ENCODE results near the gene HCRT. TPM values are rescaled to one million over a fixed set of nuclear protein-coding genes. Genes with fewer than 3 reads are reported as not detected.
"Not testable (repeated sequence)": the region's sequence is repeated elsewhere in the genome, so short reads cannot be mapped to it uniquely, and the experiment has no call there.

The HCRT gene
- total RNA-seq, 2 donors from 2014 or later, result not detected

DNA sequence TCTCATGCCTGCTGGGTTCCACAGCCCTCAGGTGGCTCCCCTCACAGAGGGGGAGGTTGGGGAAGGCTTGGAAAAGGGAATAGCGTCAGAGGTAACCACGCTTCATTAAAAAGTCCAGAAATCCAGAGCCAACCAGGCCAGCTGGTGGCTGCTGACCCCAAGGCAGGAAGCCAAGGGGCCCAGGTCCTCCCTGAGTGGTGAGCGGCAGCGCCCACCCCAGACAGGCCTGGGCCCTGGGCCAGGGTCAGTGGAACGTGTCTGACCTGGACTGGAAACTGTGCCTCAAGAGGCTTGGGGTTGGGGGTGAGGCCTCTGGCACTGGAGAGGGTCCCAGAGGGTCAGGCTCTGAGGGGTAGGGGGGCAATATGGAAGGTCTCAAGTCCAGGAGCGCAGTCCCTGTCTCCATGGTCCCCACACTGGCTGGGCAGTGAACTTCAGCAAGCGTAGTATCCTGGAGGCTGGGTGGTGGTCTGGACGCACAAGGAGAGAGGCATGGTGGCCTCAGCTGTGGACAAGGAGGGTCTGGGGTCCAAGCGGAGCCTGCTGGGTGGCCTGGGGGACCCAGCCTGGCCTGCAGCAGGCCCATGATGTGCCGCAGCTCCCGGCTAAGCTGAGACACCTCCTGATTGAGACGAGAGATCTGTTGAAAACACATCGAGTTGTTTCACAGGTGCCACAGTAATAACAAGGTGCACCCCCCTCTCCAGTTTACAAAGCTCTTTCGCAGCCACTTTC lies 25.3 kb downstream of the HCRT start:
- DNase-seq (ENCODE audit: low spot score), result no peak
- no peak for ATAC-seq (ENCODE audit: insufficient number of reproducible peaks, low FRiP score, low read depth)
- TF ChIP-seq, protein P1, sequence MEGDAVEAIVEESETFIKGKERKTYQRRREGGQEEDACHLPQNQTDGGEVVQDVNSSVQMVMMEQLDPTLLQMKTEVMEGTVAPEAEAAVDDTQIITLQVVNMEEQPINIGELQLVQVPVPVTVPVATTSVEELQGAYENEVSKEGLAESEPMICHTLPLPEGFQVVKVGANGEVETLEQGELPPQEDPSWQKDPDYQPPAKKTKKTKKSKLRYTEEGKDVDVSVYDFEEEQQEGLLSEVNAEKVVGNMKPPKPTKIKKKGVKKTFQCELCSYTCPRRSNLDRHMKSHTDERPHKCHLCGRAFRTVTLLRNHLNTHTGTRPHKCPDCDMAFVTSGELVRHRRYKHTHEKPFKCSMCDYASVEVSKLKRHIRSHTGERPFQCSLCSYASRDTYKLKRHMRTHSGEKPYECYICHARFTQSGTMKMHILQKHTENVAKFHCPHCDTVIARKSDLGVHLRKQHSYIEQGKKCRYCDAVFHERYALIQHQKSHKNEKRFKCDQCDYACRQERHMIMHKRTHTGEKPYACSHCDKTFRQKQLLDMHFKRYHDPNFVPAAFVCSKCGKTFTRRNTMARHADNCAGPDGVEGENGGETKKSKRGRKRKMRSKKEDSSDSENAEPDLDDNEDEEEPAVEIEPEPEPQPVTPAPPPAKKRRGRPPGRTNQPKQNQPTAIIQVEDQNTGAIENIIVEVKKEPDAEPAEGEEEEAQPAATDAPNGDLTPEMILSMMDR (IDR thresholded peaks at IDR 0.05), result no peak
- H3K36me3 ChIP-seq, result no peaks in the 10 kb centered on the region
- no peak overlapping the region for H3K4me3 ChIP-seq
- peaks cover 0 to 5% of the 10 kb centered on the region in 2 donors for H3K4me1 ChIP-seq (ENCODE audit: control insufficient read depth in 1 of 2, low read depth in 2 of 2)
- H3K9me3 ChIP-seq, result no peaks in the 10 kb centered on the region
- no peak overlapping the region for H3K27ac ChIP-seq
- H3K27me3 ChIP-seq (replicated peaks; ENCODE audit: insufficient read depth), result no peaks in the 10 kb centered on the region

GRCh38 chr17:42155614-42156045 lies 29.6 kb downstream of the HCRT start:
- Histone ChIP-seq H3K4me1 (ENCODE audit: control insufficient read depth in 1 of 2, low read depth in 2 of 2) (peaks cover 19 to 33% of the 10 kb centered on the region in 2 donors), H3K27ac (no peak overlapping the region), H3K27me3 (replicated peaks; ENCODE audit: insufficient read depth) (no peaks in the 10 kb centered on the region), H3K36me3 (no peaks in the 10 kb centered on the region), H3K4me3 (peak overlapping the region; percentile 97), H3K9me3 (no peaks in the 10 kb centered on the region)
- TF ChIP-seq, protein P1 (IDR thresholded peaks at IDR 0.05), result no peak
- ATAC-seq (ENCODE audit: insufficient number of reproducible peaks, low FRiP score, low read depth), result no peak
- DNase-seq (ENCODE audit: low spot score), result no peak

- ATAC-seq (ENCODE audit: insufficient number of reproducible peaks, low FRiP score, low read depth) (peak; percentile 27), DNase-seq (ENCODE audit: low spot score) (no peak)
- Histone ChIP-seq H3K4me3 (peak overlapping the region; percentile 97), H3K4me1 (ENCODE audit: control insufficient read depth in 1 of 2, low read depth in 2 of 2) (peaks cover 19 to 43% of the 10 kb centered on the region in 2 donors), H3K27me3 (replicated peaks; ENCODE audit: insufficient read depth) (no peaks in the 10 kb centered on the region), H3K9me3 (no peaks in the 10 kb centered on the region), H3K36me3 (no peaks in the 10 kb centered on the region), H3K27ac (peak overlapping the region; percentile 75 to 83)
- TF ChIP-seq, protein P1 (IDR thresholded peaks at IDR 0.05), result no peak
These were observed 31.1 kb downstream of the HCRT start for GRCh38 chr17:42153919-42154742.

GRCh38 chr17:42146911-42147607 lies 38.2 kb downstream of the HCRT start:
- Histone ChIP-seq H3K27me3 (replicated peaks; ENCODE audit: insufficient read depth) (no peaks in the 10 kb centered on the region), H3K4me3 (no peak overlapping the region), H3K9me3 (no peaks in the 10 kb centered on the region), H3K4me1 (ENCODE audit: control insufficient read depth in 1 of 2, low read depth in 2 of 2) (peaks cover 16 to 32% of the 10 kb centered on the region in 2 donors), H3K36me3 (peaks cover 12% of the 10 kb centered on the region), H3K27ac (no peak overlapping the region)
- TF ChIP-seq, protein P1 (IDR thresholded peaks at IDR 0.05), result no peak
- ATAC-seq (ENCODE audit: insufficient number of reproducible peaks, low FRiP score, low read depth) (no peak), DNase-seq (ENCODE audit: low spot score) (no peak)

GRCh38 chr17:42143138-42143537 lies 42.1 kb downstream of the HCRT start:
- H3K27me3 ChIP-seq (replicated peaks; ENCODE audit: insufficient read depth); H3K9me3 ChIP-seq; ATAC-seq (ENCODE audit: insufficient number of reproducible peaks, low FRiP score, low read depth); DNase-seq (ENCODE audit: low spot score); H3K4me3 ChIP-seq: not testable (repeated sequence)
- Histone ChIP-seq H3K27ac (peak overlapping the region; percentile 24 to 56), H3K36me3 (peaks cover 12% of the 10 kb centered on the region), H3K4me1 (ENCODE audit: control insufficient read depth in 1 of 2, low read depth in 2 of 2) (peaks cover 30 to 39% of the 10 kb centered on the region in 2 donors)
